ENCODE results near the gene ATP7B. TPM values are rescaled to one million over a fixed set of nuclear protein-coding genes. Genes with fewer than 3 reads are reported as not detected.
"Not testable (repeated sequence)": the region's sequence is repeated elsewhere in the genome, so short reads cannot be mapped to it uniquely, and the experiment has no call there.

The ATP7B gene
- total RNA-seq, 1 donor from 2014 or later = 11.2 TPM

GRCh38 chr13:52036037-52036436, 24.8 kb upstream of the ATP7B start:
- Histone ChIP-seq H3K36me3 (ENCODE audit: control insufficient read depth, insufficient read depth, low read length) (no peaks in the 10 kb centered on the region), H3K4me3 (ENCODE audit: low read depth, low read length) (no peak overlapping the region), H3K27me3 (ENCODE audit: control insufficient read depth, insufficient read depth, low read length) (no peaks in the 10 kb centered on the region)
- TF ChIP-seq, protein P1, sequence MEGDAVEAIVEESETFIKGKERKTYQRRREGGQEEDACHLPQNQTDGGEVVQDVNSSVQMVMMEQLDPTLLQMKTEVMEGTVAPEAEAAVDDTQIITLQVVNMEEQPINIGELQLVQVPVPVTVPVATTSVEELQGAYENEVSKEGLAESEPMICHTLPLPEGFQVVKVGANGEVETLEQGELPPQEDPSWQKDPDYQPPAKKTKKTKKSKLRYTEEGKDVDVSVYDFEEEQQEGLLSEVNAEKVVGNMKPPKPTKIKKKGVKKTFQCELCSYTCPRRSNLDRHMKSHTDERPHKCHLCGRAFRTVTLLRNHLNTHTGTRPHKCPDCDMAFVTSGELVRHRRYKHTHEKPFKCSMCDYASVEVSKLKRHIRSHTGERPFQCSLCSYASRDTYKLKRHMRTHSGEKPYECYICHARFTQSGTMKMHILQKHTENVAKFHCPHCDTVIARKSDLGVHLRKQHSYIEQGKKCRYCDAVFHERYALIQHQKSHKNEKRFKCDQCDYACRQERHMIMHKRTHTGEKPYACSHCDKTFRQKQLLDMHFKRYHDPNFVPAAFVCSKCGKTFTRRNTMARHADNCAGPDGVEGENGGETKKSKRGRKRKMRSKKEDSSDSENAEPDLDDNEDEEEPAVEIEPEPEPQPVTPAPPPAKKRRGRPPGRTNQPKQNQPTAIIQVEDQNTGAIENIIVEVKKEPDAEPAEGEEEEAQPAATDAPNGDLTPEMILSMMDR (IDR thresholded peaks at IDR 0.05; ENCODE audit: insufficient read depth, low read length, poor library complexity, severe bottlenecking) = no peak
- DNase-seq (ENCODE audit: low read depth) = no peak

DNA sequence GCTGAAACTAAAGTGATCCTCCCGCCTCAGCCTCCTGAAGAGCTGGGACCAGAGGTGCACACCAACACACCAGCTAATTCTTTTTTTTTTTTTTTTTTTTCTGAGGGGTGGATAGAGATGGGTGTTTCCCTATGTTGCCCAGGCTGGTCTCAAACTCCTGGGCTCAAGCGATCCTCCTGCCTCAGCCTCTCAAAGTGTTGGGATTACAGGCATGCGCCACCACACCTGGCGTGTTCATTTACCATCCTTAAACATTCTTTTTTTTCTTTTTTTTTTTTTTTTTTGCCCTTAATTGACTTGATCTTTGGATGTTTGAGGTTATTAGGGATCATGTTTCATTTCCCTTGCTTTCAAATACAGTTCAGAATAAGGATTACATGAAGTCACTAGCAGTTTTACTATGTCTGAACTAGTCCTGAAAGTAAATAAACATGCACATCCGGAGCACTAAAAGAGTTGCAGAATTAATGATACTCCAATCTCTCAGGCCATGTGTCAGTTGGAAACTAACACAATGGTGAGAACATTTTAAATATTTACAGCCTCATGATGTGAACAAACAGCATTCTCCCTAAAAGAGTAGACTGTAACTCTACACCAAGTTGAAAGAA, 23.5 kb upstream of the ATP7B start:
- H3K4me3 ChIP-seq (ENCODE audit: low read depth, low read length) = no peak overlapping the region
- H3K36me3 ChIP-seq (ENCODE audit: control insufficient read depth, insufficient read depth, low read length) = no peaks in the 10 kb centered on the region
- no peak for DNase-seq (ENCODE audit: low read depth)
- TF ChIP-seq, protein P1 (IDR thresholded peaks at IDR 0.05; ENCODE audit: insufficient read depth, low read length, poor library complexity, severe bottlenecking) = no peak
- H3K27me3 ChIP-seq (ENCODE audit: control insufficient read depth, insufficient read depth, low read length) = no peaks in the 10 kb centered on the region

DNA sequence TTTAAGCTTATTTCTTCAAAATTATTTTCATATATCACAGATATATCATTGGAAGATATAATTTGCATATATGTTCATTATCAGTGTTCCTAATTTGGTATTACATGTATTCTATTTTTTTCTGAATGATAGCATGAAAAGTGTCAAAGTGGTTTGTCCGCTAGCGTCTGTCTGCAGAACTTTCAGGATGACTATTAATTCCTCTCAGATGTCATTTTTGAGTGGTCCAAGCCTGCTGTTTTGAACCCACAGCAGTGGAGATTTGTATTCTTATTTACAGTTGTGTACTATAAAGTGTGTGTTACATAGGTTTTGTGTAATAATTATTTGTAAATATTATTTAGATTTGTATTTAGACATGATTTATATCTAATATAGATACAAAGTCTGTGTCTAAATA, 21.8 kb upstream of the ATP7B start:
- H3K27me3 ChIP-seq (ENCODE audit: control insufficient read depth, insufficient read depth, low read length) = no peaks in the 10 kb centered on the region
- H3K36me3 ChIP-seq (ENCODE audit: control insufficient read depth, insufficient read depth, low read length) = no peaks in the 10 kb centered on the region
- H3K4me3 ChIP-seq (ENCODE audit: low read depth, low read length) = no peak overlapping the region
- TF ChIP-seq, protein P1 (IDR thresholded peaks at IDR 0.05; ENCODE audit: insufficient read depth, low read length, poor library complexity, severe bottlenecking) = no peak
- DNase-seq (ENCODE audit: low read depth) = no peak

DNA sequence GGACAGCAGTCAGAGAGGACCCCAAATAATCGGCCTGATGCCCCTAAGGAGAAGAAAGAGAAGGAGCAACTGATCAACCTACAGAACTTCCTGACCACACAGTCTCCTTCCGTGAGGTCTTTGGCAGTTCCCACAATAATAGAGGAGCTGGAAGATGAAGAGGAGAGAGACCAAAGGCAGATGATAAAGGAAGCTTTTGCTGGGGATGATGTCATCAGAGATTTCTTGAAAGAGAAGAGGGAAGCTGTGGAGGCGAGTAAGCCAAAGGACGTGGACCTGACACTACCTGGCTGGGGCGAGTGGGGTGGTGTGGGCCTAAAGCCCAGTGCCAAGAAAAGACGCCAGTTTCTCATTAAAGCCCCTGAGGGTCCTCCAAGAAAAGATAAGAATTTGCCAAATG, 19.2 kb upstream of the ATP7B start:
- H3K4me3 ChIP-seq (ENCODE audit: low read depth, low read length) = not testable (repeated sequence)

DNA sequence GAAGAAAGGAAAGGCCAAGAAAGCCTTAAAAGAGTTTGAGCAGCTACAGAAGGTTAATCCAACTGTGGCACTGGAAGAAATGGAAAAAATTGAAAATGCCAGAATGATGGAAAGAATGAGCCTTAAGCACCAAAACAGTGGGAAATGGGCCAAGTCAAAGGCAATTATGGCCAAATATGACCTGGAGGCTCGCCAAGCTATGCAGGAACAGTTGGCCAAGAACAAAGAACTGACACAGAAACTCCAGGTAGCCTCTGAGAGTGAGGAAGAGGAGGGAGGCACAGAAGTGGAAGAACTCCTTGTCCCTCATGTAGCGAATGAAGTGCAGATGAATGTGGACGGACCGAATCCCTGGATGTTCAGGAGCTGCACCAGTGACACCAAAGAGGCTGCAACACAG, 18.3 kb upstream of the ATP7B start:
- no peak overlapping the region for H3K4me3 ChIP-seq (ENCODE audit: low read depth, low read length)
- H3K27me3 ChIP-seq (ENCODE audit: control insufficient read depth, insufficient read depth, low read length) = no peaks in the 10 kb centered on the region
- TF ChIP-seq, protein P1 (IDR thresholded peaks at IDR 0.05; ENCODE audit: insufficient read depth, low read length, poor library complexity, severe bottlenecking) = no peak
- no peak for DNase-seq (ENCODE audit: low read depth)
- no peaks in the 10 kb centered on the region for H3K36me3 ChIP-seq (ENCODE audit: control insufficient read depth, insufficient read depth, low read length)

More for the DNA sequence above, 19.2 kb upstream of the ATP7B start:
- H3K27me3 ChIP-seq (ENCODE audit: control insufficient read depth, insufficient read depth, low read length); DNase-seq (ENCODE audit: low read depth); H3K36me3 ChIP-seq (ENCODE audit: control insufficient read depth, insufficient read depth, low read length): not testable (repeated sequence)

DNA sequence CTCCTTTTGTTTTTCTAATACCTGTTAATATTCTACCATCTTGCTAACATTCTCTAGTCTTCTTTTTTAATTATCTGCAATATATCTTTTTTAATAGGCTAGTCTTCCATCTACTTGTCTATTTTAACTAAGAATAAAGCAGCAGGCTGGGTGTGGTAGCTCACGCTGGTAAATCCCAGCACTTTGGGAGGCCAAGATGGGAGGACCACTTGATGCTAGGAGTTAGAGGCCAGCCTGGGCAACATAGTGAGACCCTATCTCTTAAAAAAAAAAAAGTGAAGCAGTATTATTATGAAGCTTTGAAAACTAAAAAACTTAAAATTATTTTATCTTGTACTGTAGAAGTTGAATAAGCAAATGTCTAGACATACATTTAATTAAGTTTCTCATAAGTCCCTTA, 16.6 kb upstream of the ATP7B start:
- H3K36me3 ChIP-seq (ENCODE audit: control insufficient read depth, insufficient read depth, low read length) = no peaks in the 10 kb centered on the region

More for the DNA sequence above, 16.6 kb upstream of the ATP7B start:
- Histone ChIP-seq H3K4me3 (ENCODE audit: low read depth, low read length) (no peak overlapping the region), H3K27me3 (ENCODE audit: control insufficient read depth, insufficient read depth, low read length) (no peaks in the 10 kb centered on the region)
- TF ChIP-seq, protein P1 (IDR thresholded peaks at IDR 0.05; ENCODE audit: insufficient read depth, low read length, poor library complexity, severe bottlenecking) = no peak
- no peak for DNase-seq (ENCODE audit: low read depth)

All from kidney epithelial cell (primary cell).